NCI-H1436 (cell line): ENCODE measurements around the gene SEC23A.
"Not testable (repeated sequence)": the region's sequence is repeated elsewhere in the genome, so short reads cannot be mapped to it uniquely, and the experiment has no call there.

ENCODE experiments used
- DNase-seq: peaks from one replicate; lab custom pipeline; 2025; lab: John Stamatoyannopoulos, UW

Gene SEC23A

GRCh38 chr14:39102969-39103957, at the start of gene SEC23A:
Gene SEC23A, minus strand, starts transcription at chr14:39103235. Its CDS starts 7,117 bp downstream, at chr14:39096118.
- peak; percentile 79 for DNase-seq

DNA sequence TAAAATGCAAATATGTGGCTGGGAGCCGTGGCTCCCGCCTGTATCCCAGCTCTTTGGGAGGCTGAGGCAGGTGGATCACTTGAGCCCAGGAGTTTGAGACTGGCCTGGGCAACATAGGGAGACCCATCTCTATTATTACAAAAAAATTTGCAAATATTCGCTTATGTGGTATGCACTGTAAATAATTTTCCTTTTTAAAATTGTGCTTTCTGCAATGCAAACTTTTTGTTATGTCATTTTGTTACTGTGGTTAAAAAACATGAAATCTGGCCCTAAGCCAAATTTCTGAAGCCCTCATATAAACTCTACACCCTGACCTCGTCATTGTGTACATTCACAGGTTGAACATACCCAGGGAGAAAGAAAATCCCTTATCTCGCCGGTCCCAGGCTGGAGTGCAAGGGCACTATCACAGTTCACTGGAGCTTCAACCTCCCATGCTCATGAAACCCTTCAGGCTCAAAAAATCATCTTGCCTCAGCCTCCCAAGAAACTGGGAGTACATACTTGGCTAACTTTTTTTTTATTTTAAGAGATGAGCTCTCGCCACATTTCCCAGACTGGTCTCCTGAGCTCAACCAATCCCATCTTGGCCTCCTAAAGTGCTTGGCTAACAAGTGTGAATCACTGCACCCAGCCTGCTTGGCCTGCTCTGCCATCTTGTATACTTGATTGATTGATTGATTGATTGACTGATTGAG, 42.4 kb upstream of the SEC23A start:
- DNase-seq: no peak

DNA sequence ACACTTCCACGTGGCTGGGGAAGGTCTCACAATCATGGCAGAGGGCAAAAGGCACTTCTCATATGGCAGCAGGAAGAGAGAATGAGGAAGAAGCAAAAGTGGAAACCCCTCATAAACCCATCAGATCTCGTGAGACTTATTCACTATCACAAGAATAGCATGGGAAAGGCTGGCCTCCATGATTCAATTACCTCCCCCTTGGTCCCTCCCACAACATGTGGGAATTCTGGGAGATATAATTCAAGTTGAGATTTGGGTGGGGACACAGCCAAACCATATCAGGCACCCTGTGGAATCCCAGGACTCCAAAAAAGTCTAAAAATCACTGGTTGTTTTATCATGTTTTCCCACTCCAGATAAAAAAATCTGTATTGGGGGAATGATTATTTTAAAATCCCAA, 40.2 kb upstream of the SEC23A start:
- not testable (repeated sequence) for DNase-seq

DNA sequence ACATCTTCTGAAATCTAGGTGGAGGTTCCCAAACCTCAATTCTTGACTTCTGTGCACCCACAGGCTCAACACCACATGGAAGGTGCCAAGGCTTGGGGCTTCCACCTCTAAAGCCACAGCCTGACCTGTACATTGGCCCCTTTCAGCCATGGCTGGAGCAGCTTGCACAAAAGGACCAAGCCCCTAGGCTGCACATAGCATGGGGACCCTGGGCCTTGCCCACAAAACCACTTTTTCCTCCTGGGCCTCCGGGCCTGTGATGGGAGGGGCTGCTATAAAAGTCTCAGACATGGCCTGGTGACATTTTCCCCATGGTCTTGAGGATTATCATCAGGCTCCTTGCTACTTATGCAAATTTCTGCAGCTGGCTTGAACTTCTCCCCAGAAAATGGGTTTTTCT, 38.6 kb upstream of the SEC23A start:
- DNase-seq: not testable (repeated sequence)

- no peak for DNase-seq
Measured at GRCh38 chr14:39140170-39140569, 37.1 kb upstream of the SEC23A start.

GRCh38 chr14:39138440-39138839, 35.4 kb upstream of the SEC23A start:
- no peak for DNase-seq

GRCh38 chr14:39137835-39138234, 34.8 kb upstream of the SEC23A start:
- not testable (repeated sequence) for DNase-seq

GRCh38 chr14:39122330-39123138, 19.5 kb upstream of the SEC23A start:
- no peak for DNase-seq

- DNase-seq: peak; percentile 95
Measured at GRCh38 chr14:39114073-39114838, 11.2 kb upstream of the SEC23A start, which contains the start of gene GEMIN2. Gene GEMIN2, plus strand, starts transcription at chr14:39114323. Its CDS starts 16 bp downstream, at chr14:39114339.

- DNase-seq: no peak
Measured at GRCh38 chr14:39113685-39114072, 10.6 kb upstream of the SEC23A start.

GRCh38 chr14:39109893-39110715, 7.1 kb upstream of the SEC23A start:
- DNase-seq: no peak

- DNase-seq: no peak
Measured at GRCh38 chr14:39108791-39109190, 5.8 kb upstream of the SEC23A start.

- DNase-seq: no peak
Measured at GRCh38 chr14:39107591-39107996, 4.6 kb upstream of the SEC23A start.

- DNase-seq: not testable (repeated sequence)
Measured at GRCh38 chr14:39104078-39104801, 1.2 kb upstream of the SEC23A start.

- no peak for DNase-seq
Measured at GRCh38 chr14:39102265-39102968, 618 bp downstream of the SEC23A start.

- DNase-seq: no peak
Measured at GRCh38 chr14:39099748-39100147, 3.3 kb downstream of the SEC23A start.

DNA sequence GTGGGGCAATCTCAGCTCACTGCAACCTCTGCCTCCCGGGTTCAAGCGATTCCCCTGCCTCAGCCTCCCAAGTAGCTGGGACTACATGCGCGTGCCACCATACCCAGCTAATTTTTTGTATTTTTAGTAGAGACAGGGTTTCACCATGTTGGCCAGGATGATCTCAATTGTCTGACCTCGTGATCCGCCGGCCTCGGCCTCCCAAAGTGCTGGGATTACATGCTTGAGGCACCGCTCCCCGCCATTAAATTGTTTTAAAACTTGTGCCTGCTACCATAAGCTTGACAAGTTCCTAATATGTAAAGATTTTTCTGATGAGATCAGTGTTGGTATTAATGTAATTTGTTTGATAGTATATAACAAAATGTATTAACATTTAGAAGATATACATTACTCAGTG, 3.8 kb downstream of the SEC23A start:
- not testable (repeated sequence) for DNase-seq

DNA sequence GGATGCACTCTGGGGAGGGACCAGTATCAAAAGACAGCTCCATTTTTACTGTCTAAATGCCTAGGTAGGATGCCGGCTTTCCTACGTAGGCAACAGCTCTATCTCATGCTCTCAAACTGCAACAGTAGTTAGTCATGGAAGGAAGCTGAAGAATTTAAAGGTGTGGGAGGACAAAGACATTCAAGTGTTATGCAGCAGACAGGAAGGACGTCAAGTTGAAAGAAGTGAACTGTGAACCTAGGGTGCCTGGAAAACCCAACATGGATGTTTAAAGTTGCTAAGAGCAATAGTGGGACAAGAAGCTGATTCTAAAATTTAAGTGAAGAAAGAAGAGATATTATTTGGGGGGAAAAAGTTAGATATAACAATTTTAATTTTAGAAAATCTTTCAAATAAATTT, 5.9 kb downstream of the SEC23A start:
- no peak for DNase-seq

- DNase-seq: no peak
Measured at GRCh38 chr14:39094515-39094914, 8.5 kb downstream of the SEC23A start.
